ENCODE data around the gene GFPT1. TPM values are rescaled to one million over a fixed set of nuclear protein-coding genes. Genes with fewer than 3 reads are reported as not detected.
A peak's percentile ranks its signal among the peaks of the same experiment; 100 is the strongest.

Gene GFPT1
- total and polyA plus RNA-seq, 3 experiments from 2014 or later = 10.7 to 40.0 (median 38.7) TPM

- no peaks in the 10 kb centered on the region for H3K27me3 ChIP-seq (ENCODE audit: insufficient read depth, low read length, poor library complexity, severe bottlenecking)
- H3K4me1 ChIP-seq (ENCODE audit: insufficient read depth, low read length) = no peaks in the 10 kb centered on the region
- Mint-ChIP-seq H3K9me3 (no peaks in the 10 kb centered on the region), H3K4me3 (no peak overlapping the region), H3K27me3 (no peaks in the 10 kb centered on the region), H3K27ac (peak overlapping the region in 1 of 8 donors; percentile 75), H3K36me3 (peaks cover 18 to 84% (median 34%) of the 10 kb centered on the region in 3 donors), H3K4me1 (no peaks in the 10 kb centered on the region)
- CTCF ChIA-PET = no interaction called here
- H3K36me3 ChIP-seq (ENCODE audit: insufficient read depth, low read length) = peaks cover 52% of the 10 kb centered on the region
- H3K9me3 ChIP-seq (ENCODE audit: low read length) = no peaks in the 10 kb centered on the region
- POLR2A ChIA-PET = interaction anchor here (0.7 kb wide), 1 partner anchor 46 kb away, joined by 8 read pairs; no protein-coding TSS in a partner anchor
- DNase-seq = no peak
- H3K4me3 ChIP-seq (ENCODE audit: low read length) = no peak overlapping the region
- H3K27ac ChIP-seq (ENCODE audit: low read depth, low read length) = no peak overlapping the region
Observed at GRCh38 chr2:69344305-69344704, 42.7 kb downstream of the GFPT1 start.

DNA sequence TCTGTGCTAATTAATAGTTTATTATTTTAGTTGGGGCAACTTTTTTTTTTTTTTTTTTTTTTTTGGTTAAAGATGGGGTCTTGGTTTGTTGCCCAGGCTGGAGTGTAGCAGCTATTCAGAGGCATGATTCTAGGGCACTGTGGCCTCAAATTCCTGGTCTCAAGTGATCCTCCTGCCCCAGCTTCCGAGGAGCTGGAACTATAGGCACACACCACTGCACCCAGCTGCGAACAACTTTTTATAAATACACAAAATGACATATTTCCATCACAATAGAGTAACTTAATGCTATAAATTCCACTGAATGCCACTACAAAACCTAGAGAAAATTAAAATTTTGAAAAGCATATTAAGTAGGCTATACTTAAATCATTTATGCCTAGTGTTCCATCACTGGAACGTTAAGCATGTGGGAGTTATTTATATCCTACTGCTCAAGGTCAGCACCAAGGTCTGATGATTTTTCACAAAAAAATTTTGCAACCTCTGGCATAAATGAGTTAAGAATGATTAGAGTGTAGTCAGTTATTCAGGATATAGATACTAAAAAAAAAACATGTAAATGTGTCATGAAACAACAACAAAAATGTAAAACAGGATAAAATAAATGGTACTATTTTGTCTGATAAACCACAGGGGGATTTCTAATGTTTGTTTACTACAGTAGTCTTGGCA, 46.8 kb downstream of the GFPT1 start:
- Mint-ChIP-seq H3K36me3 (peaks cover 16 to 85% (median 36%) of the 10 kb centered on the region in 3 donors), H3K27ac (no peak overlapping the region), H3K27me3 (no peaks in the 10 kb centered on the region), H3K4me3 (no peak overlapping the region), H3K4me1 (no peaks in the 10 kb centered on the region), H3K9me3 (no peaks in the 10 kb centered on the region)
- ChIA-PET CTCF (no interaction called here), POLR2A (no interaction called here)
- peaks cover 35% of the 10 kb centered on the region for H3K36me3 ChIP-seq (ENCODE audit: insufficient read depth, low read length)
- H3K4me3 ChIP-seq (ENCODE audit: low read length) = no peak overlapping the region
- DNase-seq = no peak
- H3K27me3 ChIP-seq (ENCODE audit: insufficient read depth, low read length, poor library complexity, severe bottlenecking) = no peaks in the 10 kb centered on the region
- H3K9me3 ChIP-seq (ENCODE audit: low read length) = no peaks in the 10 kb centered on the region
- no peaks in the 10 kb centered on the region for H3K4me1 ChIP-seq (ENCODE audit: insufficient read depth, low read length)
- no peak overlapping the region for H3K27ac ChIP-seq (ENCODE audit: low read depth, low read length)

DNA sequence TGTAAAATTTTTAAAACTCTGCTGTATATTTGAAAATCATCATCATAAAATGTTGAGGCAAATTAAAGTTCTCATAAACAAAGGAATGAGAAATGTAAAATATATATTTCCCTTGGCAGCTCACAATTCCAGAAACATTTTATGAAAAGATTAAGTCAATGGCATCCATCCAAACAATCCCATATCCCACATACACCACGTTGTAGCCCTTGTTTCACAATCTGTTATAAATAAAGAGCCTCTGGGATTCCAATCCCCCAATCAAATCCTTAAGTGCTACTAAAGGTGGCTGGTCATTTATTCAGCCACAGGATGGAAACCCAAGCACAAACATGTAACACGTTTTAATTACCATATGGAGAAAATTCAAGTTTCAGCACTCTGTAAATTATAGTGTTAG, 51.7 kb downstream of the GFPT1 start:
- DNase-seq = no peak
- no peaks in the 10 kb centered on the region for H3K9me3 Mint-ChIP-seq
- no peak overlapping the region for H3K4me3 ChIP-seq (ENCODE audit: low read length)
- ChIA-PET CTCF (no interaction called here), POLR2A (no interaction called here)
- H3K36me3 ChIP-seq (ENCODE audit: insufficient read depth, low read length) = peaks cover 8% of the 10 kb centered on the region
- H3K4me3 Mint-ChIP-seq = no peak overlapping the region
- H3K4me1 ChIP-seq (ENCODE audit: insufficient read depth, low read length) = no peaks in the 10 kb centered on the region
- H3K27me3 ChIP-seq (ENCODE audit: insufficient read depth, low read length, poor library complexity, severe bottlenecking) = no peaks in the 10 kb centered on the region
- no peaks in the 10 kb centered on the region for H3K27me3 Mint-ChIP-seq
- H3K36me3 Mint-ChIP-seq = peaks cover 9 to 69% (median 29%) of the 10 kb centered on the region in 3 donors
- no peaks in the 10 kb centered on the region for H3K4me1 Mint-ChIP-seq
- H3K27ac ChIP-seq (ENCODE audit: low read depth, low read length) = no peak overlapping the region
- H3K27ac Mint-ChIP-seq = no peak overlapping the region
- H3K9me3 ChIP-seq (ENCODE audit: low read length) = no peaks in the 10 kb centered on the region

- ChIA-PET POLR2A (no interaction called here), CTCF (no interaction called here)
- H3K4me3 Mint-ChIP-seq = no peak overlapping the region
Observed at GRCh38 chr2:69333352-69333751, 53.7 kb downstream of the GFPT1 start.

GRCh38 chr2:69330781-69331180, 56.2 kb downstream of the GFPT1 start:
- no peaks in the 10 kb centered on the region for H3K9me3 Mint-ChIP-seq

More at GRCh38 chr2:69333352-69333751, 53.7 kb downstream of the GFPT1 start:
- Histone ChIP-seq H3K27me3 (ENCODE audit: insufficient read depth, low read length, poor library complexity, severe bottlenecking) (no peaks in the 10 kb centered on the region), H3K4me3 (ENCODE audit: low read length) (no peak overlapping the region), H3K36me3 (ENCODE audit: insufficient read depth, low read length) (peaks cover 6% of the 10 kb centered on the region), H3K4me1 (ENCODE audit: insufficient read depth, low read length) (no peaks in the 10 kb centered on the region), H3K9me3 (ENCODE audit: low read length) (no peaks in the 10 kb centered on the region), H3K27ac (ENCODE audit: low read depth, low read length) (no peak overlapping the region)
- no peaks in the 10 kb centered on the region for H3K4me1 Mint-ChIP-seq
- no peaks in the 10 kb centered on the region for H3K27me3 Mint-ChIP-seq
- H3K27ac Mint-ChIP-seq = no peak overlapping the region
- no peak for DNase-seq
- peaks cover 12 to 69% (median 31%) of the 10 kb centered on the region in 3 donors for H3K36me3 Mint-ChIP-seq
- H3K9me3 Mint-ChIP-seq = no peaks in the 10 kb centered on the region

GRCh38 chr2:69322631-69323030, 64.4 kb downstream of the GFPT1 start:
- Mint-ChIP-seq H3K4me1 (no peaks in the 10 kb centered on the region), H3K4me3 (no peak overlapping the region), H3K9me3 (no peaks in the 10 kb centered on the region), H3K27me3 (no peaks in the 10 kb centered on the region), H3K36me3 (peaks cover 27 to 59% (median 35%) of the 10 kb centered on the region in 3 donors), H3K27ac (peak overlapping the region in 2 of 8 donors; percentile 20 to 44)
- Histone ChIP-seq H3K4me3 (ENCODE audit: low read length) (no peak overlapping the region), H3K27ac (ENCODE audit: low read depth, low read length) (no peak overlapping the region), H3K4me1 (ENCODE audit: insufficient read depth, low read length) (no peaks in the 10 kb centered on the region), H3K36me3 (ENCODE audit: insufficient read depth, low read length) (peaks cover 7% of the 10 kb centered on the region), H3K9me3 (ENCODE audit: low read length) (no peaks in the 10 kb centered on the region), H3K27me3 (ENCODE audit: insufficient read depth, low read length, poor library complexity, severe bottlenecking) (no peaks in the 10 kb centered on the region)
- CTCF ChIA-PET = interaction anchor here (1.3 kb wide), 1 partner anchor 16 kb away, joined by 3 read pairs; no protein-coding TSS in a partner anchor
- POLR2A ChIA-PET = no interaction called here
- DNase-seq = no peak

More at GRCh38 chr2:69330781-69331180, 56.2 kb downstream of the GFPT1 start:
- ChIA-PET CTCF (no interaction called here), POLR2A (no interaction called here)
- Mint-ChIP-seq H3K4me3 (no peak overlapping the region), H3K36me3 (peaks cover 19 to 76% (median 35%) of the 10 kb centered on the region in 3 donors), H3K27ac (no peak overlapping the region), H3K27me3 (no peaks in the 10 kb centered on the region), H3K4me1 (no peaks in the 10 kb centered on the region)
- H3K4me3 ChIP-seq (ENCODE audit: low read length) = no peak overlapping the region
- no peak overlapping the region for H3K27ac ChIP-seq (ENCODE audit: low read depth, low read length)
- no peaks in the 10 kb centered on the region for H3K4me1 ChIP-seq (ENCODE audit: insufficient read depth, low read length)
- H3K36me3 ChIP-seq (ENCODE audit: insufficient read depth, low read length) = peaks cover 13% of the 10 kb centered on the region
- H3K9me3 ChIP-seq (ENCODE audit: low read length) = no peaks in the 10 kb centered on the region
- no peaks in the 10 kb centered on the region for H3K27me3 ChIP-seq (ENCODE audit: insufficient read depth, low read length, poor library complexity, severe bottlenecking)
- no peak for DNase-seq

DNA sequence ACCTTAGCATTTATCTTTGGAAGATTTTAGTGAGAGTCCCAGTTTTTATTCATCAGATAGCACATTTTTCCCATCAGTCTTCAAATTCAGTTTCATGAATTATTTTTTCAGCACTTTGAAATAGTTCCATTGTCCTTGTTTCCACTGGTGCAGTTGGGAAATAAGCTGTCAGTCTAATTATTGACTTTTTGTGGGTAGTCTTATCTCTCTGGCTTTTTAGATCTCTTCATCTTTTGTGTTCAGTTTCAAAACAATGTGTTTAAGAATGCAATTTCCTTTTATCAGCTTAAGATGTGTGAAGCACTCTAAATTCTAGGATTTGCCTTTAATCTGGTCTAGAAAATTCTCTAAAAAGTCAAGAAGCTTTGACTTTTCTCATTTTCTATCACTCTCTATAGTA, 70.5 kb downstream of the GFPT1 start:
- ChIA-PET CTCF (interaction anchor here (2.2 kb wide), 1 partner anchor 10 kb away, joined by 7 read pairs; no protein-coding TSS in a partner anchor), POLR2A (no interaction called here)
- H3K27me3 Mint-ChIP-seq = no peaks in the 10 kb centered on the region
- no peak for DNase-seq
- H3K9me3 Mint-ChIP-seq = peaks cover 0 to 12% (median 2%) of the 10 kb centered on the region in 5 donors
- peaks cover 0 to 8% (median 0%) of the 10 kb centered on the region in 3 donors for H3K4me1 Mint-ChIP-seq
- Histone ChIP-seq H3K4me1 (ENCODE audit: insufficient read depth, low read length) (no peaks in the 10 kb centered on the region), H3K9me3 (ENCODE audit: low read length) (no peaks in the 10 kb centered on the region), H3K27ac (ENCODE audit: low read depth, low read length) (no peak overlapping the region), H3K27me3 (ENCODE audit: insufficient read depth, low read length, poor library complexity, severe bottlenecking) (no peaks in the 10 kb centered on the region), H3K4me3 (ENCODE audit: low read length) (no peak overlapping the region), H3K36me3 (ENCODE audit: insufficient read depth, low read length) (no peaks in the 10 kb centered on the region)
- peaks cover 12 to 27% (median 17%) of the 10 kb centered on the region in 3 donors for H3K36me3 Mint-ChIP-seq
- H3K4me3 Mint-ChIP-seq = no peak overlapping the region
- H3K27ac Mint-ChIP-seq = peak overlapping the region in 1 of 8 donors; percentile 58

DNA sequence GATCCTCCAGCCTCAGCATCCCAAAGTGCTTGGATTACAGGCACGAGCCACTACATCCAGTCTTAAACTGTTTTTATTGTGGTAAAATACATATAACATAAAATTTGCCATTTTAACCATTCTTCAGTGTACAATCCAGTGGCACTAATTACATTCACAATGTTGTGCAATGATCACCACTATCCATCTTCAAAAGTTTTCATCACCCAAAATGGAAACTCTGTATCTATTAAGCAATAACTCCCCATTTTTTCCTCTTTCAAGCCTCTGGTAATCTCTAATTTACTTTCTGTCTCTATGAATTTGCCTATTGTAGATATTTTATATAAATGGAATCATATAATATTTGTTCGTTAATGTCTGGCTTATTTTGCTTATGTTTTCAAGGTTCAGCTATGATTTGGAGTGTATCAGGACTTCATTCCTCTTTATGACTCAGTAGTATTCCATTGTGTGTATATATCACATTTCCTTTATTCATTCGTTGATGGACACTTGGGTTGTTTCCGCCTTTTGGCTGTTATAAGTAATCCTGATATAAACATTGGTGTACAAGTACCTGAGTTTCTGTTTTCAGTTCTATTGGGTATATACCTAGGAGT, 71.8 kb downstream of the GFPT1 start:
- H3K4me3 Mint-ChIP-seq = no peak overlapping the region
- no peak for DNase-seq
- Histone ChIP-seq H3K9me3 (ENCODE audit: low read length) (no peaks in the 10 kb centered on the region), H3K27ac (ENCODE audit: low read depth, low read length) (no peak overlapping the region), H3K4me1 (ENCODE audit: insufficient read depth, low read length) (no peaks in the 10 kb centered on the region), H3K4me3 (ENCODE audit: low read length) (no peak overlapping the region), H3K36me3 (ENCODE audit: insufficient read depth, low read length) (no peaks in the 10 kb centered on the region), H3K27me3 (ENCODE audit: insufficient read depth, low read length, poor library complexity, severe bottlenecking) (no peaks in the 10 kb centered on the region)
- peaks cover 11 to 18% (median 17%) of the 10 kb centered on the region in 3 donors for H3K36me3 Mint-ChIP-seq
- peaks cover 0 to 8% (median 0%) of the 10 kb centered on the region in 3 donors for H3K4me1 Mint-ChIP-seq
- peaks cover 0 to 12% (median 2%) of the 10 kb centered on the region in 5 donors for H3K9me3 Mint-ChIP-seq
- H3K27ac Mint-ChIP-seq = no peak overlapping the region
- no peaks in the 10 kb centered on the region for H3K27me3 Mint-ChIP-seq
- ChIA-PET CTCF (interaction anchor here (1.2 to 2.2 kb wide), 2 partner anchors 9 to 10 kb away, joined by 3 to 7 read pairs; no protein-coding TSS in a partner anchor), POLR2A (interaction anchor here (0.6 kb wide), 1 partner anchor 127 kb away, joined by 4 read pairs; no protein-coding TSS in a partner anchor)

All from CD8-positive, alpha-beta memory T cell (primary cell).